A549 (cell line): Measurements from ENCODE around the gene TGIF1.

ENCODE experiments used
- CTCF ChIP-seq: fragments of >200 bp; sonication (Bioruptor Twin); formaldehyde crosslinking; IDR thresholded peaks from 3 replicates; pipeline ENCODE4 v1.5.1; 2016
- E2F6 ChIP-seq: IDR thresholded peaks from 2 replicates; pipeline ENCODE4 v1.6.1; 2012; ENCODE audit warnings: low read depth, borderline replicate concordance
- EP300 ChIP-seq, 2 experiments: fragments of >200 bp; sonication (Bioruptor Twin); formaldehyde crosslinking; IDR thresholded peaks; 2 replicates in 1 of 2; 3 replicates in 1 of 2; pipeline ENCODE4 v1.6.1; 2016 to 2017
- FOSL2 ChIP-seq, 2 experiments: fragments of 450-650 bp in 1 of 2; fragments of >200 bp in 1 of 2; sonication (Bioruptor Twin) in 1 of 2; formaldehyde crosslinking; IDR thresholded peaks; 2 replicates each; pipeline versions ENCODE4 v1.5.0 to v1.6.1; 2016 to 2020; ENCODE audit warnings: mild to moderate bottlenecking in 1 of 2, moderate library complexity in 1 of 2
- MAX ChIP-seq: IDR thresholded peaks from 2 replicates; pipeline ENCODE4 v1.6.1; 2012
- NFE2L2 ChIP-seq: fragments of 150-350 bp; conservative IDR thresholded peaks from 2 replicates; pipeline ENCODE4 v1.6.1; 2014; ENCODE audit warnings: low read length
- PBX3 ChIP-seq: IDR thresholded peaks from 2 replicates; pipeline ENCODE4 v1.6.1; 2012
- POLR2A ChIP-seq: IDR thresholded peaks from 2 replicates; pipeline ENCODE4 v1.6.1; 2012; ENCODE audit warnings: mild to moderate bottlenecking, low read length
- RAD21 ChIP-seq, 2 experiments: fragments of >200 bp in 1 of 2; sonication (Bioruptor Twin) in 1 of 2; formaldehyde crosslinking in 1 of 2; IDR thresholded peaks in 1 of 2; conservative IDR thresholded peaks in 1 of 2; 2 replicates in 1 of 2; 3 replicates in 1 of 2; pipeline ENCODE4 v1.6.1; 2012 to 2018; ENCODE audit warnings: inconsistent platforms in 1 of 2
- RNF2 ChIP-seq: fragments of 200-600 bp; sonication (generic); IDR thresholded peaks from 2 replicates; pipeline ENCODE4 v1.6.1; 2016; ENCODE audit warnings: low read depth, mild to moderate bottlenecking, antibody characterized with exemption, moderate library complexity, borderline replicate concordance
- TF ChIP-seq, protein P1 (sequence below): fragments of 450-650 bp; IDR thresholded peaks from 2 replicates; pipeline ENCODE4 v1.6.1; 2014; ENCODE audit warnings: antibody characterized with exemption

GRCh38 chr18:3408107-3408506 lies 41.9 kb upstream of the TGIF1 start:
- TF ChIP-seq CTCF (no peak), EP300 (IDR thresholded peaks at IDR 0.05) (no peak), RNF2 (no peak), MAX (no peak), RAD21 (conservative IDR thresholded peaks at IDR 0.05 in 1 of 2, IDR thresholded peaks at IDR 0.05 in 1 of 2) (no peak), FOSL2 (IDR thresholded peaks at IDR 0.05) (no peak), FOSL2 (CRISPR knock-in tag; IDR thresholded peaks at IDR 0.05) (no peak), E2F6 (no peak), POLR2A (no peak), PBX3 (no peak), NFE2L2 (no peak)
- TF ChIP-seq, protein P1, sequence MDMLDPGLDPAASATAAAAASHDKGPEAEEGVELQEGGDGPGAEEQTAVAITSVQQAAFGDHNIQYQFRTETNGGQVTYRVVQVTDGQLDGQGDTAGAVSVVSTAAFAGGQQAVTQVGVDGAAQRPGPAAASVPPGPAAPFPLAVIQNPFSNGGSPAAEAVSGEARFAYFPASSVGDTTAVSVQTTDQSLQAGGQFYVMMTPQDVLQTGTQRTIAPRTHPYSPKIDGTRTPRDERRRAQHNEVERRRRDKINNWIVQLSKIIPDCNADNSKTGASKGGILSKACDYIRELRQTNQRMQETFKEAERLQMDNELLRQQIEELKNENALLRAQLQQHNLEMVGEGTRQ, result no peak
